Endothelial cell of umbilical vein (primary cell): ENCODE data around the gene S100A4. TPM values are rescaled to one million over a fixed set of nuclear protein-coding genes. Genes with fewer than 3 reads are reported as not detected.

Source experiments
- BruUV-seq: library from RNA; stranded (reverse); fragments of 400-500 nt; replicated peaks from 2 replicates; lab custom pipeline; 2021; lab: Mats Ljungman, UMichigan
- CTCF ChIA-PET: fragments of 300-600, 350-600 bp; sonication (Branson Sonifier 250); formaldehyde crosslinking; loops from one replicate; lab custom pipeline; 2021; ENCODE audit warnings: antibody characterized with exemption, inconsistent platforms; lab: Charles Lee
- POLR2A ChIA-PET: fragments of 300-600, 350-600 bp; sonication (Branson Sonifier 250); formaldehyde crosslinking; loops from one replicate; lab custom pipeline; 2021; ENCODE audit warnings: antibody characterized with exemption, inconsistent platforms; lab: Charles Lee
- DNase-seq: peaks from one replicate; pipeline ENCODE4 v3.0.0-alpha.2; 2011; ENCODE audit warnings: low read depth, low spot score
- FAIRE-seq: peaks from 2 replicates; lab custom pipeline; 2011; peaks lifted over from hg19 to GRCh38; lab: Jason Lieb, UNC
- H2AFZ ChIP-seq: 2 replicates; pipeline ENCODE4 v1.6.0; 2012; ENCODE audit warnings: low read depth, low read length, control low read depth, inconsistent platforms
- H3K27ac ChIP-seq: 2 replicates; pipeline ENCODE4 v1.5.1; 2011; ENCODE audit warnings: low read depth, mild to moderate bottlenecking, control low read depth, low read length, moderate library complexity; ENCODE audit not compliant: insufficient read depth
- H3K27me3 ChIP-seq, 2 experiments: 2 replicates each; pipeline versions ENCODE4 v1.6.0 to v1.6.1; 2011; ENCODE audit warnings: low read length in 2 of 2, mixed read lengths in 1 of 2; ENCODE audit not compliant: control insufficient read depth in 2 of 2, insufficient read depth in 2 of 2
- H3K36me3 ChIP-seq, 2 experiments: 2 replicates in 1 of 2; 3 replicates in 1 of 2; pipeline ENCODE4 v1.5.1; 2011; ENCODE audit warnings: low read length in 2 of 2, mild to moderate bottlenecking in 1 of 2, moderate library complexity in 1 of 2; ENCODE audit not compliant: control insufficient read depth in 2 of 2, insufficient read depth in 2 of 2; ENCODE audit errors: extremely low read depth in 1 of 2
- H3K4me1 ChIP-seq: 3 replicates; pipeline ENCODE4 v1.5.1; 2011; ENCODE audit warnings: mild to moderate bottlenecking, low read length; ENCODE audit not compliant: control insufficient read depth, insufficient read depth; ENCODE audit errors: extremely low read depth
- H3K4me2 ChIP-seq: 2 replicates; pipeline ENCODE4 v1.6.1; 2011; ENCODE audit warnings: low read length, control low read depth, mixed read lengths; ENCODE audit not compliant: insufficient read depth
- H3K4me3 ChIP-seq, 3 experiments: fragments of 200-600 bp in 1 of 3; sonication (generic), shearing (Covaris generic) in 1 of 3; replicated peaks in 1 of 3; 2 replicates each; pipeline ENCODE4 v1.5.1; 2011 to 2016; ENCODE audit warnings: control low read depth in 3 of 3, low read length in 3 of 3, mild to moderate bottlenecking in 2 of 3, inconsistent platforms in 1 of 3, low read depth in 1 of 3, moderate library complexity in 1 of 3; ENCODE audit not compliant: insufficient read depth in 1 of 3
- H3K79me2 ChIP-seq: 2 replicates; pipeline ENCODE4 v1.6.0; 2012; ENCODE audit warnings: low read length, inconsistent platforms; ENCODE audit not compliant: control insufficient read depth, insufficient read depth
- H3K9ac ChIP-seq: replicated peaks from 2 replicates; pipeline ENCODE3; 2011; ENCODE audit warnings: low read length, control low read depth; ENCODE audit not compliant: insufficient read depth; ENCODE audit errors: extremely low read depth
- H3K9me1 ChIP-seq: replicated peaks from 3 replicates; pipeline ENCODE4 v1.6.0; 2011; ENCODE audit warnings: mild to moderate bottlenecking, low read length; ENCODE audit not compliant: control insufficient read depth, insufficient read depth; ENCODE audit errors: extremely low read depth
- H3K9me3 ChIP-seq: replicated peaks from 2 replicates; pipeline ENCODE4 v1.5.1; 2012; ENCODE audit warnings: low read length, inconsistent platforms; ENCODE audit not compliant: control insufficient read depth, insufficient read depth
- H4K20me1 ChIP-seq: replicated peaks from 2 replicates; pipeline ENCODE3; 2011; ENCODE audit warnings: mild to moderate bottlenecking, low read length; ENCODE audit not compliant: control insufficient read depth, insufficient read depth; ENCODE audit errors: extremely low read depth
- CTCF ChIP-seq, 2 donors: IDR thresholded peaks; 1 replicate in 1 of 2; 2 replicates in 1 of 2; pipeline ENCODE4 v1.5.1; 2011; ENCODE audit warnings: low read length in 2 of 2, mild to moderate bottlenecking in 2 of 2, moderate library complexity in 2 of 2, control low read depth in 1 of 2, inconsistent platforms in 1 of 2, low read depth in 1 of 2; ENCODE audit not compliant: insufficient read depth in 1 of 2; ENCODE audit errors: extremely low read depth in 1 of 2
- EZH2 ChIP-seq: IDR thresholded peaks from 2 replicates; pipeline ENCODE4 v1.6.1; 2012; ENCODE audit warnings: borderline replicate concordance, low read depth, mild to moderate bottlenecking, moderate library complexity, low read length, inconsistent platforms; ENCODE audit not compliant: severe bottlenecking
- FOS ChIP-seq: IDR thresholded peaks from 2 replicates; pipeline ENCODE4 v1.6.1; 2011; ENCODE audit warnings: mild to moderate bottlenecking, low read length, moderate library complexity, borderline replicate concordance; ENCODE audit not compliant: insufficient read depth
- GATA2 ChIP-seq: IDR thresholded peaks from 2 replicates; pipeline ENCODE4 v1.7.0; 2011; ENCODE audit warnings: low read depth, mild to moderate bottlenecking, moderate library complexity, mixed read lengths, low read length; ENCODE audit not compliant: insufficient read length, insufficient read depth
- JUN ChIP-seq: IDR thresholded peaks from 2 replicates; pipeline ENCODE4 v1.6.1; 2011; ENCODE audit warnings: borderline replicate concordance, low read depth; ENCODE audit not compliant: insufficient read length, insufficient read depth
- MYC ChIP-seq: IDR thresholded peaks from one replicate; pipeline ENCODE4 v1.6.1; 2011; ENCODE audit warnings: mild to moderate bottlenecking, low read depth, low read length
- POLR2A ChIP-seq: IDR thresholded peaks from 2 replicates; pipeline ENCODE4 v1.6.1; 2012; ENCODE audit warnings: low read depth, mild to moderate bottlenecking, control low read depth, low read length
- POLR2AphosphoS5 ChIP-seq: IDR thresholded peaks from 2 replicates; pipeline ENCODE4 v1.6.1; 2012; ENCODE audit warnings: low read depth, mild to moderate bottlenecking, control low read depth, low read length, moderate library complexity; ENCODE audit not compliant: insufficient read depth
- dilution Hi-C: fragments of 300-500 bp; cut with MboI; formaldehyde crosslinking; loops from one replicate; pipeline ENCODE4 v1.15.0; 2019; ENCODE audit warnings: low sequenced_read_pairs; ENCODE audit not compliant: extremely low pct_ligation_motif_present
- intact Hi-C: fragments of 100-400 bp; cut with micrococcal nuclease; formaldehyde crosslinking; loops from one replicate; pipeline ENCODE4 v1.10.0; 2022
- polyA plus RNA-seq, 4 experiments: library from polyadenylated mRNA; depleted of rRNA in 3 of 4; stranded (reverse) in 3 of 4; unstranded in 1 of 4; fragments of >200 nt; gene quantifications; 2 replicates each; pipeline versions ENCODE4 v1.2.1 to v1.2.3, GENCODE V29; 2011 to 2012; ENCODE audit warnings: missing spikeins in 1 of 4
- total RNA-seq: library from RNA; stranded (reverse); gene quantifications from 2 replicates; pipeline ENCODE4 v1.2.3, GENCODE V29; 2021
- TF ChIP-seq, protein P1 (sequence below): IDR thresholded peaks from 2 replicates; pipeline ENCODE4 v1.6.1; 2011; ENCODE audit not compliant: insufficient read depth, insufficient read length

The S100A4 gene
- total and polyA plus RNA-seq, 2 donors (not counting 3 experiments of a cell fraction or from before 2014, with no cell fraction given) = 1.1 TPM; not detected in 1

GRCh38 chr1:153578936-153579335, 33.3 kb upstream of the S100A4 start:
- no peaks in the 10 kb centered on the region for H3K9me1 ChIP-seq
- dilution Hi-C loops = no loop called here
- no peak overlapping the region for H3K4me3 ChIP-seq
- no peaks in the 10 kb centered on the region for H3K36me3 ChIP-seq
- intact Hi-C loops = no loop called here
- H2AFZ ChIP-seq = no peak overlapping the region
- FAIRE-seq (no peak), DNase-seq (no peak)
- no peak overlapping the region for H3K4me2 ChIP-seq
- no TSS peak for BruUV-seq
- no peaks in the 10 kb centered on the region for H3K27me3 ChIP-seq
- no peaks in the 10 kb centered on the region for H3K79me2 ChIP-seq
- ChIA-PET POLR2A (no interaction called here), CTCF (interaction anchor here (0.9 kb wide), 1 partner anchor 48 kb away, joined by 6 read pairs; the partner anchor contains the start of gene S100A13)
- H3K27ac ChIP-seq = no peak overlapping the region
- TF ChIP-seq MYC = no peak
- TF ChIP-seq GATA2 = no peak
- TF ChIP-seq CTCF (IDR thresholded peaks at IDR 0.05; ENCODE audit: extremely low read depth in 1 of 2, insufficient read depth in 1 of 2, low read depth in 1 of 2, low read length in 2 of 2) = no peak
- TF ChIP-seq POLR2AphosphoS5 = no peak
- TF ChIP-seq, protein P1, sequence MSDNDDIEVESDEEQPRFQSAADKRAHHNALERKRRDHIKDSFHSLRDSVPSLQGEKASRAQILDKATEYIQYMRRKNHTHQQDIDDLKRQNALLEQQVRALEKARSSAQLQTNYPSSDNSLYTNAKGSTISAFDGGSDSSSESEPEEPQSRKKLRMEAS = no peak
- TF ChIP-seq FOS = no peak
- no peak for TF ChIP-seq EZH2
- TF ChIP-seq POLR2A = no peak
- no peak for TF ChIP-seq JUN
- no peak overlapping the region for H3K9ac ChIP-seq
- no peaks in the 10 kb centered on the region for H3K4me1 ChIP-seq
- H4K20me1 ChIP-seq = no peaks in the 10 kb centered on the region
- H3K9me3 ChIP-seq = no peaks in the 10 kb centered on the region
